WTC11 (cell line): ENCODE data around the gene ITPRID1. TPM values are rescaled to one million over a fixed set of nuclear protein-coding genes. Genes with fewer than 3 reads are reported as not detected.

Source experiments
- ATAC-seq: fragments of 200-7000 bp; cut with Tn5 transposase; 2 replicates; pipeline ENCODE4 v1.10.0; 2021; ENCODE audit warnings: mild to moderate bottlenecking, moderate library complexity
- CTCF ChIA-PET: fragments of 300-600 bp; sonication (Branson Sonifier 250); formaldehyde crosslinking; loops from one replicate; lab custom pipeline; 2021; ENCODE audit warnings: antibody characterized with exemption; lab: Charles Lee
- POLR2A ChIA-PET: fragments of 350-600 bp; sonication (Branson Sonifier 250); formaldehyde crosslinking; loops from one replicate; lab custom pipeline; 2021; ENCODE audit warnings: antibody characterized with exemption; lab: Charles Lee
- DNase-seq: peaks from one replicate; pipeline ENCODE4 v3.0.0; 2021; ENCODE audit warnings: low spot score
- H3K27ac Mint-ChIP-seq: 2 replicates; pipeline ENCODE4 v1.8.0; 2021; ENCODE audit warnings: mixed read lengths
- H3K27me3 Mint-ChIP-seq: 2 replicates; pipeline ENCODE4 v1.8.0; 2021; ENCODE audit warnings: low read depth, mild to moderate bottlenecking, moderate library complexity, mixed read lengths
- H3K36me3 Mint-ChIP-seq: 2 replicates; pipeline ENCODE4 v1.8.0; 2021; ENCODE audit warnings: mixed read lengths
- H3K4me1 Mint-ChIP-seq: 2 replicates; pipeline ENCODE4 v1.8.0; 2022; ENCODE audit warnings: mixed read lengths
- H3K4me3 Mint-ChIP-seq: 2 replicates; pipeline ENCODE4 v1.8.0; 2021; ENCODE audit warnings: mild to moderate bottlenecking, moderate library complexity, mixed read lengths
- H3K9me3 Mint-ChIP-seq: 2 replicates; pipeline ENCODE4 v1.8.0; 2021; ENCODE audit warnings: mixed read lengths
- ATF6 ChIP-seq: sonication (generic); formaldehyde crosslinking; IDR thresholded peaks from 2 replicates; pipeline ENCODE4 v1.8.1; 2023; ENCODE audit warnings: mild to moderate bottlenecking, missing genetic modification reagents
- E2F5 ChIP-seq: sonication (generic); formaldehyde crosslinking; IDR thresholded peaks from 2 replicates; pipeline ENCODE4 v1.8.1; 2022; ENCODE audit warnings: mild to moderate bottlenecking, moderate library complexity, missing genetic modification reagents
- NFE2L1 ChIP-seq: sonication (generic); formaldehyde crosslinking; IDR thresholded peaks from 2 replicates; pipeline ENCODE4 v1.8.1; 2023; ENCODE audit warnings: missing genetic modification reagents
- NR2C2 ChIP-seq: sonication (generic); formaldehyde crosslinking; IDR thresholded peaks from 2 replicates; pipeline ENCODE4 v1.8.0; 2022; ENCODE audit warnings: mild to moderate bottlenecking, missing genetic modification reagents
- NR3C1 ChIP-seq: sonication (generic); formaldehyde crosslinking; conservative IDR thresholded peaks from 2 replicates; pipeline ENCODE4 v1.8.1; 2023; ENCODE audit warnings: low read depth, mild to moderate bottlenecking, missing genetic modification reagents
- PREB ChIP-seq: sonication (generic); formaldehyde crosslinking; IDR thresholded peaks from 2 replicates; pipeline ENCODE4 v1.8.1; 2022; ENCODE audit warnings: mild to moderate bottlenecking, missing genetic modification reagents, moderate library complexity, borderline replicate concordance
- SMAD3 ChIP-seq: sonication (generic); formaldehyde crosslinking; IDR thresholded peaks from 2 replicates; pipeline ENCODE4 v1.8.0; 2022; ENCODE audit warnings: missing genetic modification reagents, mild to moderate bottlenecking, borderline replicate concordance
- SMAD4 ChIP-seq: sonication (generic); formaldehyde crosslinking; IDR thresholded peaks from 2 replicates; pipeline ENCODE4 v1.8.0; 2022; ENCODE audit warnings: mild to moderate bottlenecking, missing genetic modification reagents
- STAT6 ChIP-seq: sonication (generic); formaldehyde crosslinking; conservative IDR thresholded peaks from 2 replicates; pipeline ENCODE4 v1.8.1; 2023; ENCODE audit warnings: mild to moderate bottlenecking, low read depth, missing genetic modification reagents, moderate library complexity
- ZBTB21 ChIP-seq: sonication (generic); formaldehyde crosslinking; IDR thresholded peaks from 2 replicates; pipeline ENCODE4 v1.8.1; 2023; ENCODE audit warnings: mild to moderate bottlenecking, missing genetic modification reagents, borderline replicate concordance
- ZBTB43 ChIP-seq: sonication (generic); formaldehyde crosslinking; IDR thresholded peaks from 2 replicates; pipeline ENCODE4 v1.8.1; 2023; ENCODE audit warnings: mild to moderate bottlenecking, missing genetic modification reagents
- ZNF121 ChIP-seq: sonication (generic); formaldehyde crosslinking; IDR thresholded peaks from 2 replicates; pipeline ENCODE4 v1.8.0; 2023; ENCODE audit warnings: missing genetic modification reagents
- ZNF138 ChIP-seq: sonication (generic); formaldehyde crosslinking; conservative IDR thresholded peaks from 2 replicates; pipeline ENCODE4 v1.8.1; 2022; ENCODE audit warnings: mild to moderate bottlenecking, moderate library complexity, missing genetic modification reagents
- ZNF532 ChIP-seq: fragments of 250-450 bp; sonication (Bioruptor Pico); IDR thresholded peaks from 2 replicates; pipeline ENCODE4 v1.9.0; 2021; ENCODE audit warnings: mild to moderate bottlenecking, borderline replicate concordance
- ZNF671 ChIP-seq: fragments of 250-450 bp; sonication (Bioruptor Pico); IDR thresholded peaks from 2 replicates; pipeline ENCODE4 v1.8.0; 2021; ENCODE audit warnings: mild to moderate bottlenecking
- ZSCAN18 ChIP-seq: fragments of 250-450 bp; sonication (Bioruptor Pico); IDR thresholded peaks from 2 replicates; pipeline ENCODE4 v2.1.2; 2022; ENCODE audit warnings: mild to moderate bottlenecking, moderate library complexity
- total RNA-seq: library from RNA; stranded (reverse); gene quantifications from 3 replicates; pipeline ENCODE4 v1.2.3, GENCODE V29; 2021

ITPRID1 gene
- total RNA-seq, 1 experiment from 2014 or later, result 0.98 TPM

- no peak overlapping the region for H3K27ac Mint-ChIP-seq
- ATAC-seq, result peak; percentile 100
- peak; percentile 68 for DNase-seq
- peaks cover 15% of the 10 kb centered on the region for H3K4me1 Mint-ChIP-seq
- no peaks in the 10 kb centered on the region for H3K36me3 Mint-ChIP-seq
- no peak overlapping the region for H3K4me3 Mint-ChIP-seq
- H3K9me3 Mint-ChIP-seq, result peaks cover 7% of the 10 kb centered on the region; the same call in 1 of the 2 replicates
- POLR2A ChIA-PET, result interaction anchor here (0.6 kb wide), 1 partner anchor 72 kb away, joined by 3 read pairs; no protein-coding TSS in a partner anchor
- TF ChIP-seq SMAD3, result no peak
- no peak for TF ChIP-seq NR3C1
- no peak for TF ChIP-seq SMAD4 (CRISPR knock-in tag)
- no peak for TF ChIP-seq ATF6 (CRISPR knock-in tag)
- 0 out of 2 replicates have a peak, but pooled peaks have one; percentile 7 for TF ChIP-seq ZSCAN18 (CRISPR knock-in tag)
- no peak for TF ChIP-seq ZNF138
- TF ChIP-seq NFE2L1 (CRISPR knock-in tag), result no peak
- 0 out of 2 replicates have a peak, but pooled peaks have one; percentile 20 for TF ChIP-seq ZNF532 (CRISPR knock-in tag)
- TF ChIP-seq, all 79 proteins: peak for 2
- H3K27me3 Mint-ChIP-seq, result no peaks in the 10 kb centered on the region
- CTCF ChIA-PET, result interaction anchor here (0.6 to 1.9 kb wide), 9 partner anchors 12 to 528 kb away, joined by 3 to 9 read pairs (median 3); partner anchors contain the start of gene PPP1R17
These were observed 149.2 kb downstream of the ITPRID1 start for GRCh38 chr7:31663072-31663471.

GRCh38 chr7:31664890-31665289 is 151.0 kb downstream of the ITPRID1 start:
- Mint-ChIP-seq H3K9me3 (peaks cover 4% of the 10 kb centered on the region; the same call in 1 of the 2 replicates), H3K4me3 (no peak overlapping the region), H3K36me3 (no peaks in the 10 kb centered on the region), H3K27me3 (peaks cover under 1% of the 10 kb centered on the region; the same call in 1 of the 2 replicates), H3K27ac (no peak overlapping the region), H3K4me1 (peaks cover 25% of the 10 kb centered on the region)
- ATAC-seq (no peak), DNase-seq (no peak)
- CTCF ChIA-PET, result no interaction called here
- POLR2A ChIA-PET, result no interaction called here
- TF ChIP-seq STAT6 (CRISPR knock-in tag), result no peak
- TF ChIP-seq NR2C2 (CRISPR knock-in tag), result no peak
- no peak for TF ChIP-seq ZBTB21
- no peak for TF ChIP-seq ATF6 (CRISPR knock-in tag)
- no peak for TF ChIP-seq ZNF671
- TF ChIP-seq ZNF121 (CRISPR knock-in tag), result no peak
- TF ChIP-seq E2F5 (CRISPR knock-in tag), result no peak
- TF ChIP-seq ZSCAN18 (CRISPR knock-in tag), result no peak
- TF ChIP-seq PREB, result no peak
- no peak for TF ChIP-seq ZBTB43 (CRISPR knock-in tag)
